Measurements from ENCODE around the gene P3H2.

DNA sequence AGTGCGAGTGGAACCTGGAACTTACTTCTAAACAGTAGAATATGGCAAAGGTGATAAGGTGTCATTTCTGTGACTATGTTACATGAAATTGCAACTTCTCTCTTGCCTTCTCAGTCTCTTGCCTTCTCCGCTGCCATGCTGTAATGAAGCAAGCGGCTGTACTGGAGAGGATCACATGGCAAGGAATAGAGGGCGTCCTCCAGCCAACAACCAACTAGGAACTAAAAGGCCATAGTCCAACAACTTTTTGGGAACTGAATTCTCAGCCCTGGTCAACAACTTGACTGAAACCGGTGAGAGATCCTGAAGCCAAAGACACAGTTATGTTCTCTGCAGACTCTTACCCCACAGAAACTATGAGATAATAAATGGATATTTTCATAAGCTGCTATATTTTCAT lies 143.5 kb downstream of the P3H2 start:
- TF ChIP-seq, protein P1, sequence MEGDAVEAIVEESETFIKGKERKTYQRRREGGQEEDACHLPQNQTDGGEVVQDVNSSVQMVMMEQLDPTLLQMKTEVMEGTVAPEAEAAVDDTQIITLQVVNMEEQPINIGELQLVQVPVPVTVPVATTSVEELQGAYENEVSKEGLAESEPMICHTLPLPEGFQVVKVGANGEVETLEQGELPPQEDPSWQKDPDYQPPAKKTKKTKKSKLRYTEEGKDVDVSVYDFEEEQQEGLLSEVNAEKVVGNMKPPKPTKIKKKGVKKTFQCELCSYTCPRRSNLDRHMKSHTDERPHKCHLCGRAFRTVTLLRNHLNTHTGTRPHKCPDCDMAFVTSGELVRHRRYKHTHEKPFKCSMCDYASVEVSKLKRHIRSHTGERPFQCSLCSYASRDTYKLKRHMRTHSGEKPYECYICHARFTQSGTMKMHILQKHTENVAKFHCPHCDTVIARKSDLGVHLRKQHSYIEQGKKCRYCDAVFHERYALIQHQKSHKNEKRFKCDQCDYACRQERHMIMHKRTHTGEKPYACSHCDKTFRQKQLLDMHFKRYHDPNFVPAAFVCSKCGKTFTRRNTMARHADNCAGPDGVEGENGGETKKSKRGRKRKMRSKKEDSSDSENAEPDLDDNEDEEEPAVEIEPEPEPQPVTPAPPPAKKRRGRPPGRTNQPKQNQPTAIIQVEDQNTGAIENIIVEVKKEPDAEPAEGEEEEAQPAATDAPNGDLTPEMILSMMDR (IDR thresholded peaks at IDR 0.05) = no peak
- TF ChIP-seq POLR2A (IDR thresholded peaks at IDR 0.05) (no peak), EP300 (IDR thresholded peaks at IDR 0.05) (no peak)
